Natural killer cell treated with Interleukin-12 subunit alpha and Interleukin-12 subunit beta and Interleukin-15 and Interleukin-18, amount 100 ng/mL, for 72 hours (primary cell): ENCODE measurements around the gene UBAP1L. TPM values are rescaled to one million over a fixed set of nuclear protein-coding genes. Genes with fewer than 3 reads are reported as not detected.

Experiments used
- ATAC-seq, 2 donors: fragments of 150-1000 bp; cut with Tn5 transposase in 1 of 2; sonication (Bioruptor Pico), chemical (Tn5 transposase) in 1 of 2; 2 replicates each; pipeline ENCODE4 v1.10.0; 2021
- DNase-seq: peaks from one replicate; pipeline ENCODE4 v3.0.0; 2022; ENCODE audit warnings: low spot score
- H3K27ac Mint-ChIP-seq, 2 donors: 1 replicate in 1 of 2; 2 replicates in 1 of 2; pipeline ENCODE4 v1.8.0; 2022; ENCODE audit warnings: mixed read lengths in 2 of 2, mild to moderate bottlenecking in 1 of 2, moderate library complexity in 1 of 2
- H3K27me3 Mint-ChIP-seq, 2 donors: 1 replicate in 1 of 2; 2 replicates in 1 of 2; pipeline ENCODE4 v1.8.0; 2022; ENCODE audit warnings: mixed read lengths in 2 of 2
- H3K36me3 Mint-ChIP-seq: one replicate; pipeline ENCODE4 v1.8.0; 2022; ENCODE audit warnings: mixed read lengths
- H3K4me1 Mint-ChIP-seq, 2 donors: 1 replicate in 1 of 2; 2 replicates in 1 of 2; pipeline ENCODE4 v1.8.0; 2022; ENCODE audit warnings: low read depth in 2 of 2, mixed read lengths in 2 of 2, mild to moderate bottlenecking in 1 of 2
- H3K4me3 Mint-ChIP-seq: one replicate; pipeline ENCODE4 v1.8.0; 2022; ENCODE audit warnings: mixed read lengths
- H3K9me3 Mint-ChIP-seq: 2 replicates; pipeline ENCODE4 v1.8.0; 2022; ENCODE audit warnings: mixed read lengths
- total RNA-seq, 2 donors: library from RNA; stranded (reverse); gene quantifications; one replicate each; pipeline ENCODE4 v1.2.3, GENCODE V29; 2022

The UBAP1L gene
- total RNA-seq, 2 donors from 2014 or later: 5.7 to 14.2 TPM

- ATAC-seq (no peak), DNase-seq (no peak)
- H3K4me3 Mint-ChIP-seq: no peak overlapping the region
- H3K27ac Mint-ChIP-seq: no peak overlapping the region
- no peaks in the 10 kb centered on the region for H3K9me3 Mint-ChIP-seq
- H3K27me3 Mint-ChIP-seq: peaks cover 11 to 12% of the 10 kb centered on the region in 2 donors
- peaks cover 4 to 8% of the 10 kb centered on the region in 2 donors for H3K4me1 Mint-ChIP-seq
- no peaks in the 10 kb centered on the region for H3K36me3 Mint-ChIP-seq
Measured at GRCh38 chr15:65072617-65073016, 42.4 kb downstream of the UBAP1L start.

DNA sequence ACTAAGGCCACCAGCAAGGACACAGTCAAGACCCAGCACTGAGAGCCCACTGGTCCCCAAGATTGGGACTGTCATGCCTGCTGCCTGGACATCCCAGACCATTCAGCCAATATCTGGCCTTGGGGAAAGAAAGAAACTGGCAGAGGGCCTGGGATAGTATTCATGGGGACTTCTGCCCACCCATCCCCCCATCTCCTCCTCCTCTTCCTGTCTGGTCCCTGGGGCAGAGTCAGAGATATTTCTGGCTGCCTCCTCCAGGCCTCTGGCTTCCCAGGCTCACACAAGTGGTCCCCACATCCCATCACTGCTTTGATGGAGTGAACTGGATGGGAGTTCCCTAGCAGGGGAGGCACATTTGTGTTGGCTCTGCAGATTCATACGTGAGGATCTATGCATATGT lies 43.0 kb downstream of the UBAP1L start:
- no peak for ATAC-seq
- Mint-ChIP-seq H3K4me1 (peaks cover 4 to 12% of the 10 kb centered on the region in 2 donors), H3K27ac (no peak overlapping the region)

GRCh38 chr15:65071381-65071811 lies 43.6 kb downstream of the UBAP1L start:
- no peaks in the 10 kb centered on the region for H3K9me3 Mint-ChIP-seq
- no peak overlapping the region for H3K27ac Mint-ChIP-seq
- no peak overlapping the region for H3K4me3 Mint-ChIP-seq
- H3K36me3 Mint-ChIP-seq: no peaks in the 10 kb centered on the region
- no peak for DNase-seq
- H3K27me3 Mint-ChIP-seq: peaks cover 13 to 18% of the 10 kb centered on the region in 2 donors
- ATAC-seq: peak in 1 of 2 donors; percentile 41
- peaks cover 4 to 11% of the 10 kb centered on the region in 2 donors for H3K4me1 Mint-ChIP-seq

More for the DNA sequence above, 43.0 kb downstream of the UBAP1L start:
- no peaks in the 10 kb centered on the region for H3K9me3 Mint-ChIP-seq
- H3K27me3 Mint-ChIP-seq: peaks cover 15 to 17% of the 10 kb centered on the region in 2 donors
- H3K36me3 Mint-ChIP-seq: no peaks in the 10 kb centered on the region
- no peak overlapping the region for H3K4me3 Mint-ChIP-seq
- DNase-seq: no peak

DNA sequence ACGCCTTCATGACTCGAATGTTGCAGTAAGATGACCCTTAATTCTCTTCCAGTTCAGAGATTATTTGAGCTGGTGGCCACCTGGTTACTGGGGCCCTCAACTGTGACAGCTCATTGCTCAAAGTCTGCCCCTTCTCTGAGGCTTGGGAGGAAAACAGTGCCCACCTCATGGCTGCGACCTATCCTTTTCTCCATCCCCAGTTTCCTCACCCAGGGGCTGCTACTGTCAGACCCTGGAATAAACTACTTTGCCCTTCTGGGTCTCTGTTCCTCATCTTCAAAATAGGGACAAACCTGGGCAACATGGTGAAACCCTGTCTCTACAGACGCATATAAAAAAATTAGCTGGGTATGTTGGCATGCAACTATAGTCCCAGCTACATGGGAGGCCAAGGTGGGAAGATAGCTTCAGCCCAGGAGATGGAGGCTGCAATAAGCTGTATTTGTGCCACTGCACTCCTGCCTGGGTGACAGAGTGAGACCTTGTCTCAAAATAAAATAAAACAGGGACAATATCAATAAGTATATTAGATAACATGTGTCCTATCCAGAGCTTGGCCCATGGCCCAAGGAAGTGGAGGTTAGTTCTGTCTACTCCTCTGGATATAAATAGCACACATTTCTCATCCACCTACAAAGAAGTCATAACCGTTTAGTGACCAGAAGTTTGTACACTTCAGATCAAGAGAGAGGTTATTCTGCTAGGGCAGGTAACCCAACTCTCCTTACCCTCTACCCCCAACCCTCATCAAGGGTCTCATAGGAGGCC lies 45.0 kb downstream of the UBAP1L start:
- Mint-ChIP-seq H3K27ac (no peak overlapping the region), H3K4me1 (peaks cover 4 to 7% of the 10 kb centered on the region in 2 donors), H3K9me3 (no peaks in the 10 kb centered on the region), H3K27me3 (peaks cover 16 to 28% of the 10 kb centered on the region in 2 donors), H3K36me3 (no peaks in the 10 kb centered on the region), H3K4me3 (no peak overlapping the region)
- ATAC-seq: no peak
- no peak for DNase-seq

DNA sequence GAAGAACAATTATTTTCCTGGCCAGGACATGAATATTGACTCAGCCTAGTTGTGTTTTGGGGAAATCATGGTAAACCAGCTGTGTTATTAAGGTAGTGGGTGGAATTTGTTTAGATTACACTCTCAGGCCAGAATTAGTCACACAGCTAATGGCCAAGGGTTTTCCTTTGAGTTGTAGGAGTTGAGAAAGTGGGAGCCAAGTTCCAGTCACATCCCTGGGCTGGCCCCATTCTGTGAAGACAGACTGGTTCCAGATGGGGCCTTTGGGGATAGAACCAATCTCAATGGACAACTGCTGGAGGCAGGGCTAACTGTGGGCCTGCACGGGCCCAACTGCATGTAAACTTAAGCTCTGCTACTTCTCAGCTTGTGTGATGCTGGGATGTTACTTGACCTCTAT lies 45.8 kb downstream of the UBAP1L start:
- Mint-ChIP-seq H3K4me3 (no peak overlapping the region), H3K4me1 (peaks cover 4 to 7% of the 10 kb centered on the region in 2 donors), H3K9me3 (no peaks in the 10 kb centered on the region), H3K36me3 (no peaks in the 10 kb centered on the region), H3K27me3 (peaks cover 16 to 29% of the 10 kb centered on the region in 2 donors), H3K27ac (no peak overlapping the region)
- peak in 1 of 2 donors; percentile 12 for ATAC-seq
- no peak for DNase-seq

GRCh38 chr15:65068403-65068788 lies 46.6 kb downstream of the UBAP1L start:
- ATAC-seq (no peak), DNase-seq (no peak)
- no peak overlapping the region for H3K4me3 Mint-ChIP-seq
- peaks cover 4 to 7% of the 10 kb centered on the region in 2 donors for H3K4me1 Mint-ChIP-seq
- H3K36me3 Mint-ChIP-seq: no peaks in the 10 kb centered on the region
- H3K27ac Mint-ChIP-seq: no peak overlapping the region
- H3K27me3 Mint-ChIP-seq: peaks cover 17 to 29% of the 10 kb centered on the region in 2 donors
- no peaks in the 10 kb centered on the region for H3K9me3 Mint-ChIP-seq

DNA sequence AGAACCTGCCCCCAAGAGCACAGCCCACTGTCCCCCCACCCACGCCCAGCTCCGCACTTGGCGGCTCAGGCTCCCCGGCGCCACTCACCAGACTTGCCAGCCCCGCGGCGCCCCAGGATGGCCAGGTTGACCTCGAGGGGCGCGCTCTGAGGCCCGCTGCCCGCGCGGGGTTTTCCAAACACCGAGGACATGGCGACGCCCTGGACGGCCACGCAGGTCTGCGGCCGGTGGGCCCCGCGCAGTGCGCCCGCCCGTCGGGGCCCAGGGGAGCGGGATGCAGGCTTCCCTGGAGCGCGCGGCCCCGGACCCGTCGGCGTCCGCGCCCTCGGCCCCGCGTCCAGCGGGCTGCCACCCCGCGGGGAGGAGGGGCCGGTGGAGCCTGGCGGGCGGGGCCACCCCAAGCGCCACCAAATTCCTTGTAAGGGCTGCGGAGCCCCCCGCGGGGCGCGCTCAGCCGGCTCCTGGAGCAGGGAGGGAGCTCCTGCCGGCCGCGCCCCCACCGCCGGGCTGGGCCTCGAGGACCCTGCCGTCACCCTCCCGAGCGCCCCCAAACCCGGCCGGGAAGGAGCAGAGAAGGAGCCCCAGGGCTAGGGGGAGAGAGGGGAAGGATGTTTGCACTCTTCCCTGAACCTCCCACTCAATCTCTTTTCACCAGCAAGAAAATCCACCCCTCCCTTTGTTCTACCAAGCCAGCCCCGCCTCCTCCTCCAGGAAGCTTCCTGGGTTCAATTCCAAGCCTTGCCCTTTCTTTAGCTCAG lies 47.2 kb downstream of the UBAP1L start, which contains the start of gene RASL12:
TSS of gene RASL12 (minus strand) at position 347 of the 758 bp plus-strand sequence. CDS start at position 191, 156 bp downstream.
- DNase-seq: no peak
- no peaks in the 10 kb centered on the region for H3K36me3 Mint-ChIP-seq
- peaks cover 4 to 7% of the 10 kb centered on the region in 2 donors for H3K4me1 Mint-ChIP-seq
- H3K9me3 Mint-ChIP-seq: no peaks in the 10 kb centered on the region
- no peak for ATAC-seq
- no peak within 1 kb of the TSS for H3K27ac Mint-ChIP-seq
- H3K27me3 Mint-ChIP-seq: peaks cover 20 to 29% of the 10 kb centered on the region in 2 donors
- peak within 1 kb of the TSS; percentile 24 for H3K4me3 Mint-ChIP-seq

- ATAC-seq (no peak), DNase-seq (no peak)
- Mint-ChIP-seq H3K4me1 (peaks cover 4 to 7% of the 10 kb centered on the region in 2 donors), H3K27me3 (peaks cover 20 to 29% of the 10 kb centered on the region in 2 donors), H3K36me3 (no peaks in the 10 kb centered on the region), H3K4me3 (peak overlapping the region; percentile 24), H3K27ac (no peak overlapping the region), H3K9me3 (no peaks in the 10 kb centered on the region)
Measured at GRCh38 chr15:65067317-65067644, 47.7 kb downstream of the UBAP1L start.

DNA sequence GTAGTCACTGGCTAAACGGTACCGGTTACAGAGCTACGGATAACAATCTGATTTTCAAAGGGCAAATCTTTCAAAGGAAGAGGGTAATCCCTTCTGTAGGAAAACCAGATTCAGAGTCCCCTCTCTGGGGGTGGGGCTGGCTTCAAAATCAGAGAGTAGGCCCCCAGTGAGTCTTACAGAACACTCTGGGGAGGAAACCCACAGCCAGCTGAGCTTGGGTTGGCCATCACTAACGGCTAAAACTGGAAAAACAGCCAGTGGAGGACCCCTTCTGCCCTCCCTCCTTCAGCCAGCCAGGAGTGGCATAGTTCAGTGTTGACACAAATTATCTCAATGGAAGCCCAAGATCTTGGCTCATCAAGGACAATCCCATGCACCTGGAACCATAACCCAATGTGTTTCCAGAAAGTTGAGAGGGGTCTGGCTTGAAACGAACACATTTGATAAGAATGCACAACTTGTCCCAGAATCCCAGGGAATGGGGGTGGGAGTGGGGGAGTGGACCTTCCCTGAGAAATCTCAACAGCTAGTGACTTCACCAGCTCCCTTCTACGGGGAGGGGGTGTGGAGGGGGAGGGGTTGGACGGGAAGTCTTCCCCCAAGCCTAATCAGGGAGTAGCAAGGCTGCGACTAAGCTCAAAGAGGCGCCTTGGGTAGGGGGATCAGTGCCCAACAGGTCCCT lies 48.2 kb downstream of the UBAP1L start:
- Mint-ChIP-seq H3K4me3 (peak overlapping the region; percentile 24), H3K36me3 (no peaks in the 10 kb centered on the region), H3K9me3 (no peaks in the 10 kb centered on the region), H3K27ac (no peak overlapping the region), H3K27me3 (peaks cover 20 to 29% of the 10 kb centered on the region in 2 donors), H3K4me1 (peaks cover 4 to 7% of the 10 kb centered on the region in 2 donors)
- DNase-seq: no peak
- ATAC-seq: no peak

DNA sequence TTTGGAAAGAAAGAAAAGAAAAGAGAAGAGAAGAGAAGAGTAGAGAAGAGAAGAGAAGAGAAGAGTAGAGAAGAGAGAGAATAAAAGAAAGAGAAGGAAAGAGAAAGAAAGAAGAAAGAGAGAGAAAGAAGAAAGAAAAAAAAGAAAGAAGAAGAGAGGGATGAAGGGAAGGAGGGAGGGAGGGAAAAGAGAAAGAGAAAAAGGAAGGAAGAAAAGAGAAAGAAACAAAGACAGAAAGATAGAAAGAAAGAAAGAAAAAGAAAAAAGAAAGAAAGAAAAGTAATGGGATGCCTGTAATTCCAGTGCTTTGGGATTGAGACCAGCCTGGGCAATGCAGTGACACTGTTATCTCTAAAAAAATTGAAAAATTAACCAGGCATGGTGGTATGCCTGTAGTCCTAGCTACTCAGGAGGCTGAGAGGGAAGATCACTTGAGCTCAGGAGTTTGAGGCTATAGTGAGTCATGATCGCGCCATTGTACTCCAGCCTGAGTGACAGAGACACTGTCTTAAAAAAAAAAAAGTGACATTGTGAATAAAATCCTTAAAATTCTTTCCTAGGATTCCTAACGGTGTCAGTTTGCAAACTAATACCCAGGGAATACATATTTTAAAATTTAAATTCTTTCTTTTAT lies 48.9 kb downstream of the UBAP1L start:
- H3K4me3 Mint-ChIP-seq: no peak overlapping the region
- H3K9me3 Mint-ChIP-seq: no peaks in the 10 kb centered on the region
- DNase-seq: no peak
- ATAC-seq: no peak
- H3K4me1 Mint-ChIP-seq: peaks cover 4 to 7% of the 10 kb centered on the region in 2 donors
- H3K36me3 Mint-ChIP-seq: no peaks in the 10 kb centered on the region
- no peak overlapping the region for H3K27ac Mint-ChIP-seq
- H3K27me3 Mint-ChIP-seq: peaks cover 20 to 29% of the 10 kb centered on the region in 2 donors

DNA sequence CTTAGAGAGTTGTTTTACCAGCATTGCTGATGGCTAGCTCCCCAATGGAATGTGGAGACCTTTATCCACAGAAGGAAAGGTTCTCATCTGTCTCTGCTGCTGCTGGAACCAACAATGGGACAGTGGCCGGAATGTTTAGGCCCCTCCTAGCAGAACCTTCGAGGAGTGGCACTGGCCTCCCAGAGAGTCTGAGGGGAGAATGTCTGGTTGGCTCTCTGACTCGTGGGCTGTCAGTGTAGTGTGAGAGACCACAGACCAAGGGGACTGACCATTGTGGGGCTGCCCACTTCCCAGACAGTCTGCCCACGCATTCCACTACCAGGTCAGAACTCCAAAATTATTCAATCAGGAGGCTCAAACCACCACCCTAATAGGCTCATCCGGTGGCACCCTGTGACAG lies 52.3 kb downstream of the UBAP1L start:
- H3K27ac Mint-ChIP-seq: no peak overlapping the region
- H3K36me3 Mint-ChIP-seq: no peaks in the 10 kb centered on the region
- no peaks in the 10 kb centered on the region for H3K9me3 Mint-ChIP-seq
- H3K4me3 Mint-ChIP-seq: no peak overlapping the region
- DNase-seq (no peak), ATAC-seq (no peak)
- H3K4me1 Mint-ChIP-seq: peaks cover 0 to 4% of the 10 kb centered on the region in 2 donors
- H3K27me3 Mint-ChIP-seq: peaks cover 15 to 22% of the 10 kb centered on the region in 2 donors

- Mint-ChIP-seq H3K27ac (no peak overlapping the region), H3K9me3 (no peaks in the 10 kb centered on the region), H3K36me3 (no peaks in the 10 kb centered on the region), H3K27me3 (peaks cover 11 to 17% of the 10 kb centered on the region in 2 donors), H3K4me1 (peaks cover 0 to under 1% of the 10 kb centered on the region in 2 donors), H3K4me3 (no peak overlapping the region)
- no peak for DNase-seq
- no peak for ATAC-seq
Measured at GRCh38 chr15:65062061-65062460, 52.9 kb downstream of the UBAP1L start.

- Mint-ChIP-seq H3K27ac (no peak overlapping the region), H3K36me3 (no peaks in the 10 kb centered on the region), H3K4me3 (no peak overlapping the region), H3K27me3 (peaks cover 8 to 9% of the 10 kb centered on the region in 2 donors), H3K9me3 (no peaks in the 10 kb centered on the region), H3K4me1 (peaks cover 0 to under 1% of the 10 kb centered on the region in 2 donors)
- DNase-seq (no peak), ATAC-seq (peak in 1 of 2 donors; percentile 12)
Measured at GRCh38 chr15:65060641-65061397, 54.2 kb downstream of the UBAP1L start.
